Activated gamma-delta T cell (primary cell): Measurements from ENCODE around the gene TOP3B.

Experiments used
- DNase-seq: peaks from one replicate; lab custom pipeline; 2025; lab: John Stamatoyannopoulos, UW

Gene TOP3B

GRCh38 chr22:21963286-21963685 is 19.3 kb downstream of the TOP3B start:
- no peak for DNase-seq

GRCh38 chr22:21962655-21962949 is 20.0 kb downstream of the TOP3B start:
- no peak for DNase-seq

GRCh38 chr22:21961886-21962654 is 20.5 kb downstream of the TOP3B start:
- DNase-seq = no peak

- DNase-seq = no peak
Measured at GRCh38 chr22:21961127-21961867, 21.3 kb downstream of the TOP3B start.

- DNase-seq = no peak
Measured at GRCh38 chr22:21960200-21961126, 22.1 kb downstream of the TOP3B start.

- no peak for DNase-seq
Measured at GRCh38 chr22:21959274-21960074, 23.1 kb downstream of the TOP3B start.

- no peak for DNase-seq
Measured at GRCh38 chr22:21958360-21959273, 24.0 kb downstream of the TOP3B start.

- DNase-seq = peak; percentile 82
Measured at GRCh38 chr22:21952586-21953571, 29.7 kb downstream of the TOP3B start, which contains the start of gene PPM1F. TSS of gene PPM1F (minus strand) at chr22:21952848. CDS start at chr22:21946048, 6,800 bp downstream.

GRCh38 chr22:21951931-21952465 is 30.6 kb downstream of the TOP3B start:
- no peak for DNase-seq

- DNase-seq = no peak
Measured at GRCh38 chr22:21951062-21951461, 31.5 kb downstream of the TOP3B start.

GRCh38 chr22:21949948-21950347 is 32.6 kb downstream of the TOP3B start:
- DNase-seq = no peak

- DNase-seq = no peak
Measured at GRCh38 chr22:21949569-21949918, 33.0 kb downstream of the TOP3B start.

GRCh38 chr22:21948824-21949568 is 33.6 kb downstream of the TOP3B start:
- DNase-seq = no peak

GRCh38 chr22:21948390-21948789 is 34.2 kb downstream of the TOP3B start:
- no peak for DNase-seq

- DNase-seq = no peak
Measured at GRCh38 chr22:21947040-21948014, 35.3 kb downstream of the TOP3B start.

GRCh38 chr22:21946262-21946925 is 36.2 kb downstream of the TOP3B start:
- DNase-seq = no peak
